ENCODE results near the gene SMURF1.

The SMURF1 gene

GRCh38 chr7:98981701-98982100 lies 162.2 kb downstream of the SMURF1 start (continued):
- TF ChIP-seq CSRNP3 (CRISPR knock-in tag; IDR thresholded peaks at IDR 0.05): no peak
- no peak for TF ChIP-seq ESRRG (CRISPR knock-in tag; IDR thresholded peaks at IDR 0.05)
- TF ChIP-seq CSDC2 (CRISPR knock-in tag; IDR thresholded peaks at IDR 0.05): no peak

DNA sequence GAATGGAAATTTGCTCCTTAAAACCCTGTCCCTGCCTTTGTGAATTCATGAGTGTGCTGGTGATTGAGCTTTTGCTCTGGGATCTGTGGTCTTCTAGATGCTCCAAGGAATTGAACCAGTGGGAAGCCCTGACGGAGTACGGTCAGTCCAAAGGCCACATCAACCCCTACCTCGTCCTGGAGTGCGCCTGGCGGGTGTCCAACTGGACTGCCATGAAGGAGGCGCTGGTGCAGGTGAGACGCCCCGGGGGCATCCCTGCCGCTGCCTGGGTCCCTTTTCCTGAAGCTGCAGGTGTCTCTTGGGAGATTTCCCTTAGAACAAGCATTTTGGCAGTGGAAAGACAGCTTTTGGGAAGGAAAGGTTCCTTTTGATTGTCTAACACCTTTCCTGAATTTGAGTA lies 165.2 kb downstream of the SMURF1 start:
- ATAC-seq: no peak
- TF ChIP-seq ARNTL (CRISPR knock-in tag; IDR thresholded peaks at IDR 0.05; ENCODE audit: borderline replicate concordance, low read depth): no peak
- no peak for TF ChIP-seq TCF4 (CRISPR knock-in tag; IDR thresholded peaks at IDR 0.05; ENCODE audit: borderline replicate concordance)
- TF ChIP-seq ZC3H10 (CRISPR knock-in tag; IDR thresholded peaks at IDR 0.05): no peak
- TF ChIP-seq, protein P1, sequence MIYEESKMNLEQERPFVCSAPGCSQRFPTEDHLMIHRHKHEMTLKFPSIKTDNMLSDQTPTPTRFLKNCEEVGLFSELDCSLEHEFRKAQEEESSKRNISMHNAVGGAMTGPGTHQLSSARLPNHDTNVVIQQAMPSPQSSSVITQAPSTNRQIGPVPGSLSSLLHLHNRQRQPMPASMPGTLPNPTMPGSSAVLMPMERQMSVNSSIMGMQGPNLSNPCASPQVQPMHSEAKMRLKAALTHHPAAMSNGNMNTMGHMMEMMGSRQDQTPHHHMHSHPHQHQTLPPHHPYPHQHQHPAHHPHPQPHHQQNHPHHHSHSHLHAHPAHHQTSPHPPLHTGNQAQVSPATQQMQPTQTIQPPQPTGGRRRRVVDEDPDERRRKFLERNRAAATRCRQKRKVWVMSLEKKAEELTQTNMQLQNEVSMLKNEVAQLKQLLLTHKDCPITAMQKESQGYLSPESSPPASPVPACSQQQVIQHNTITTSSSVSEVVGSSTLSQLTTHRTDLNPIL (CRISPR knock-in tag; IDR thresholded peaks at IDR 0.05; ENCODE audit: low read depth): no peak
- no peak for TF ChIP-seq GLIS3 (CRISPR knock-in tag; IDR thresholded peaks at IDR 0.05)
- TF ChIP-seq RARB (CRISPR knock-in tag; IDR thresholded peaks at IDR 0.05): no peak
- no peak for TF ChIP-seq ZNF565 (CRISPR knock-in tag; conservative IDR thresholded peaks at IDR 0.05; ENCODE audit: low read depth)
- TF ChIP-seq CSRNP3 (CRISPR knock-in tag; IDR thresholded peaks at IDR 0.05): no peak
- no peak for TF ChIP-seq BACH2 (CRISPR knock-in tag; IDR thresholded peaks at IDR 0.05; ENCODE audit: borderline replicate concordance)
- TF ChIP-seq ISL1 (CRISPR knock-in tag; IDR thresholded peaks at IDR 0.05): no peak
- no peak for TF ChIP-seq POU6F1 (CRISPR knock-in tag; IDR thresholded peaks at IDR 0.05; ENCODE audit: borderline replicate concordance, low read depth)
- no peak for TF ChIP-seq ESRRG (CRISPR knock-in tag; IDR thresholded peaks at IDR 0.05)
- TF ChIP-seq ZFP30 (CRISPR knock-in tag; IDR thresholded peaks at IDR 0.05): no peak
- TF ChIP-seq TSHZ2 (CRISPR knock-in tag; IDR thresholded peaks at IDR 0.05): no peak
